ENCODE results near the gene ACAP1.
"Not testable (repeated sequence)": the region's sequence is repeated elsewhere in the genome, so short reads cannot be mapped to it uniquely, and the experiment has no call there.

Gene ACAP1

GRCh38 chr17:7356072-7356549 lies 19.8 kb downstream of the ACAP1 start:
- DNase-seq = peak; percentile 88

GRCh38 chr17:7356756-7357155 lies 20.4 kb downstream of the ACAP1 start:
- no peak for DNase-seq

GRCh38 chr17:7357381-7357780 lies 21.1 kb downstream of the ACAP1 start:
- no peak for DNase-seq

GRCh38 chr17:7361906-7362305 lies 25.6 kb downstream of the ACAP1 start:
- DNase-seq = no peak

- DNase-seq = no peak
Observed at GRCh38 chr17:7363311-7363710, 27.0 kb downstream of the ACAP1 start.

GRCh38 chr17:7365963-7366362 lies 29.6 kb downstream of the ACAP1 start:
- not testable (repeated sequence) for DNase-seq

- no peak for DNase-seq
Observed at GRCh38 chr17:7367083-7367482, 30.8 kb downstream of the ACAP1 start.

GRCh38 chr17:7367918-7368598 lies 31.7 kb downstream of the ACAP1 start:
- DNase-seq = no peak

GRCh38 chr17:7368599-7368994 lies 32.3 kb downstream of the ACAP1 start:
- DNase-seq = not testable (repeated sequence)

- DNase-seq = no peak
Observed at GRCh38 chr17:7369825-7370224, 33.5 kb downstream of the ACAP1 start.

- no peak for DNase-seq
Observed at GRCh38 chr17:7370853-7371252, 34.5 kb downstream of the ACAP1 start.

- DNase-seq = no peak
Observed at GRCh38 chr17:7374353-7374752, 38.0 kb downstream of the ACAP1 start.

- no peak for DNase-seq
Observed at GRCh38 chr17:7379134-7379533, 42.8 kb downstream of the ACAP1 start.

- DNase-seq = no peak
Observed at GRCh38 chr17:7380321-7380720, 44.0 kb downstream of the ACAP1 start.

GRCh38 chr17:7380855-7381683 lies 44.7 kb downstream of the ACAP1 start, which contains the start of gene TNK1:
TNK1 (plus strand) TSS chr17:7381089; CDS start chr17:7382927, 1,838 bp downstream.
- no peak for DNase-seq

- no peak for DNase-seq
Observed at GRCh38 chr17:7382901-7383300, 46.6 kb downstream of the ACAP1 start.

GRCh38 chr17:7383371-7383741 lies 47.0 kb downstream of the ACAP1 start:
- no peak for DNase-seq

- DNase-seq = peak; percentile 84
Observed at GRCh38 chr17:7383742-7384488, 47.6 kb downstream of the ACAP1 start.

- no peak for DNase-seq
Observed at GRCh38 chr17:7384489-7385081, 48.3 kb downstream of the ACAP1 start.

- no peak for DNase-seq
Observed at GRCh38 chr17:7388856-7389255, 52.5 kb downstream of the ACAP1 start.

GRCh38 chr17:7389924-7390910 lies 53.9 kb downstream of the ACAP1 start:
- DNase-seq = no peak

GRCh38 chr17:7391307-7391706 lies 55.0 kb downstream of the ACAP1 start:
- DNase-seq = no peak

All from CD4-positive, alpha-beta T cell treated with Interleukin-17A for 1 hour (primary cell).